ENCODE measurements around the gene VAMP5.
"Not testable (repeated sequence)": the region's sequence is repeated elsewhere in the genome, so short reads cannot be mapped to it uniquely, and the experiment has no call there.

VAMP5 gene

GRCh38 chr2:85602476-85603234 lies 18.4 kb downstream of the VAMP5 start, which contains the start of gene TMEM150A:
TSS of gene TMEM150A (minus strand) at chr2:85602698. CDS start at chr2:85601948, 750 bp downstream.
- Histone ChIP-seq H3K4me3 (ENCODE audit: low read depth, low read length) (peak within 1 kb of the TSS; percentile 67), H3K27me3 (no peaks in the 10 kb centered on the region), H3K9me3 (no peaks in the 10 kb centered on the region), H3K36me3 (no peaks in the 10 kb centered on the region), H3K4me1 (no peaks in the 10 kb centered on the region)
- peak; percentile 85 for DNase-seq
- no peak for TF ChIP-seq CTCF (IDR thresholded peaks at IDR 0.05; ENCODE audit: low read depth, low read length)

- not testable (repeated sequence) for H3K9me3 ChIP-seq
Measured at GRCh38 chr2:85604133-85604444, 19.9 kb downstream of the VAMP5 start.

GRCh38 chr2:85604568-85605339 lies 20.5 kb downstream of the VAMP5 start:
- TF ChIP-seq CTCF (IDR thresholded peaks at IDR 0.05; ENCODE audit: low read depth, low read length) = no peak
- DNase-seq = no peak
- Histone ChIP-seq H3K4me3 (ENCODE audit: low read depth, low read length) (no peak overlapping the region), H3K27me3 (no peaks in the 10 kb centered on the region), H3K4me1 (no peaks in the 10 kb centered on the region), H3K36me3 (no peaks in the 10 kb centered on the region), H3K9me3 (no peaks in the 10 kb centered on the region)

More at GRCh38 chr2:85604133-85604444, 19.9 kb downstream of the VAMP5 start:
- DNase-seq; H3K36me3 ChIP-seq; H3K4me1 ChIP-seq; H3K27me3 ChIP-seq; H3K4me3 ChIP-seq (ENCODE audit: low read depth, low read length): not testable (repeated sequence)

GRCh38 chr2:85605406-85606115 lies 21.3 kb downstream of the VAMP5 start:
- H3K27me3 ChIP-seq = no peaks in the 10 kb centered on the region
- no peaks in the 10 kb centered on the region for H3K36me3 ChIP-seq
- no peak overlapping the region for H3K4me3 ChIP-seq (ENCODE audit: low read depth, low read length)
- no peaks in the 10 kb centered on the region for H3K4me1 ChIP-seq
- no peaks in the 10 kb centered on the region for H3K9me3 ChIP-seq
- DNase-seq = no peak
- no peak for TF ChIP-seq CTCF (IDR thresholded peaks at IDR 0.05; ENCODE audit: low read depth, low read length)

- no peaks in the 10 kb centered on the region for H3K9me3 ChIP-seq
- H3K27me3 ChIP-seq = no peaks in the 10 kb centered on the region
- H3K4me1 ChIP-seq = no peaks in the 10 kb centered on the region
- no peak for DNase-seq
- H3K36me3 ChIP-seq = no peaks in the 10 kb centered on the region
- no peak overlapping the region for H3K4me3 ChIP-seq (ENCODE audit: low read depth, low read length)
- TF ChIP-seq CTCF (IDR thresholded peaks at IDR 0.05; ENCODE audit: low read depth, low read length) = no peak
Measured at GRCh38 chr2:85606116-85606455, 21.9 kb downstream of the VAMP5 start.

GRCh38 chr2:85607268-85608215 lies 23.3 kb downstream of the VAMP5 start:
- Histone ChIP-seq H3K9me3 (no peaks in the 10 kb centered on the region), H3K4me3 (ENCODE audit: low read depth, low read length) (no peak overlapping the region), H3K36me3 (no peaks in the 10 kb centered on the region), H3K27me3 (no peaks in the 10 kb centered on the region), H3K4me1 (no peaks in the 10 kb centered on the region)
- TF ChIP-seq CTCF (IDR thresholded peaks at IDR 0.05; ENCODE audit: low read depth, low read length) = no peak
- DNase-seq = no peak

Data from BE2C (cell line).